ENCODE measurements around the gene CYP27B1.
"Not testable (repeated sequence)": the region's sequence is repeated elsewhere in the genome, so short reads cannot be mapped to it uniquely, and the experiment has no call there.

Gene CYP27B1

DNA sequence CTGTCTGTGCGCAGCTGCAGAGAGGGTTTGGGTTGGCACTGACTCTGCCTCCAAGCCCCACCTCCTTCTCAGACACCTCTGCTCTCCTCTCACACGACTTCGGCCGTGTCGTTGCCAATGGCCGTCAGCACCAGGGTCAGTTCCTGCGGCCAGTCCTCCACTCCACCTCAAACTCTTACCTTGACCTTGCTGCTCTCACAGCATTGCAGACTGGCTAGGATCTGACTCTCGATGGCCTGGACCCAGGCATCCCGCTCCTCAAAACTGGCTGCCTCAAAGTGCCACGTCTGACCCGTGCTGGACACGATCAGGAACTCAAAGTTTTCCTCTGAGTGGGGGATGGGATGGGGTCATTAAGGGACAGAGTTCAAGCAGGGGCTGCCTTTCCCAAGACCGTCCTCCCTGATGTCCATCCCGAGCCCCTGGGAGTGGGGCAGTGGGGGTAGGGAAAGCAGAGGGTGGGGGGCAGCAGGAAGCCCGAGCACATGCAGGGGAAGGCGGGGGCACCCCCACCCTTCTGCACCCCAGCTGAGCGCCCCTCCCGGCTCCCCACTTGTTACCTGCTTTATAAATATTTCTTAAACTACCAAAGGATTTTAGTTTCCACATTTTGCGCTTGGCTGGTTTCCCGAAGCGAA is 39.0 kb downstream of the CYP27B1 start:
- no peak for DNase-seq (ENCODE audit: low read depth)
- H3K4me3 ChIP-seq (ENCODE audit: low read depth, low read length): no peak overlapping the region

DNA sequence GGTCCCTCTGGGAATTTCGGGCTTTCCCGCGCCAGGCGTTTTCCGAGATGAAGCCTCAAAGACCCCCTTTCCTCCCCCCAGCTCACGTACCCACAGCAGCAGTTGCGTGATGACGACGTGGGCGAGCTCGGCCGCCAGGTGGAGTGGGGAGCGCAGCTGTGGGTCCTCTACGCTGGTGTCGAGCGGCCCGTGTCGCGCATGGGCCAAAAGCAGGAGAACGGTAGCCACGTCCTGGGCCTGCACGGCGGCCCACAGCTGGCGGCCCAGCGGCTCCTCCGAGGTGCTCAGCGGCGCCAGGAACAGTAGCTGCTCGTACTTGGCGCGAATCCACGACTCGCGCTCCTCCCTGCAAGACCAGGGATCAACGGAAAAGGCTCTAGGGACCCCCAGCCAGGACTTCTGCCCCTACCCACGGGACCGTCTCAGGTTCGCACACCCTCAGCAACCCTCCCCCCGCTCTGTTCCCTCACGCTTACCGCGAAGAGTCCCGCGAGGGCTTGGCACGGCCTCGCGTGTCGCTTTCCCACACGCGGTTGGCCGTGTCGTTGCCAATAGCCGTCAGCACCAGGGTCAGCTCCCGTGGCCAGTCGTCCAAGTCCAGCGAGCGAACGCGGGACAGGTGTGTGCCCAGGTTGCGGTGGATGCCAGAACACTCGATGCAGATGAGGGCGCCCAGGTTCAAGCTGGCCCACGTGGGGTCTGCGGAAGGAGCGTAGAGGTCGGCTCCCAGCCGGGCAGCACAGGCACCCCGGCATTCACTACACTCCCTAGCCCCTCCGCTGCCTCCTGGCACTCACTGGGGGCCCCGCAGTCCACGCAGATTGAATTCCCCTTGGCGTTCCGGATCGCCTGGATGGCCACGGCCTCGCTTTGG is 39.8 kb downstream of the CYP27B1 start:
- H3K4me3 ChIP-seq (ENCODE audit: low read depth, low read length): peak overlapping the region; percentile 63
- DNase-seq (ENCODE audit: low read depth): no peak

- no peak for DNase-seq (ENCODE audit: low read depth)
- H3K4me3 ChIP-seq (ENCODE audit: low read depth, low read length): peak overlapping the region; percentile 63
Measured at GRCh38 chr12:57726151-57726883, 40.6 kb downstream of the CYP27B1 start.

DNA sequence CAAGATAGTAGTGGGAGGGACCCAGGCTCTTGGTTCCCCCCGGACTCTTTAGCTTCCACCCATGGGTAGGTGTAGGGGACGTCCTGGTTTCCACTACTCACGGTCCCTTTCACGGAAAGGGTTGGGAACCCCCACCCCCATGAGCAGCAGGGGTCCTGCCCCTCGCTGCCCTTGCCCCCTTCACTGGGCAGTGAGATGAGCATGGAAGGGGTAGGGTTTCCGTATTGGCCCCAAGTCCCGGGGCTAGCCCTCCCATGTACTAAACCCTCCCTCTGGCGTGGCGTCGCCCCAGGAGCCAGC is 41.1 kb downstream of the CYP27B1 start:
- H3K4me3 ChIP-seq (ENCODE audit: low read depth, low read length): peak overlapping the region; percentile 63
- no peak for DNase-seq (ENCODE audit: low read depth)

GRCh38 chr12:57724936-57725740 is 41.7 kb downstream of the CYP27B1 start:
- no peak overlapping the region for H3K4me3 ChIP-seq (ENCODE audit: low read depth, low read length)
- DNase-seq (ENCODE audit: low read depth): no peak

DNA sequence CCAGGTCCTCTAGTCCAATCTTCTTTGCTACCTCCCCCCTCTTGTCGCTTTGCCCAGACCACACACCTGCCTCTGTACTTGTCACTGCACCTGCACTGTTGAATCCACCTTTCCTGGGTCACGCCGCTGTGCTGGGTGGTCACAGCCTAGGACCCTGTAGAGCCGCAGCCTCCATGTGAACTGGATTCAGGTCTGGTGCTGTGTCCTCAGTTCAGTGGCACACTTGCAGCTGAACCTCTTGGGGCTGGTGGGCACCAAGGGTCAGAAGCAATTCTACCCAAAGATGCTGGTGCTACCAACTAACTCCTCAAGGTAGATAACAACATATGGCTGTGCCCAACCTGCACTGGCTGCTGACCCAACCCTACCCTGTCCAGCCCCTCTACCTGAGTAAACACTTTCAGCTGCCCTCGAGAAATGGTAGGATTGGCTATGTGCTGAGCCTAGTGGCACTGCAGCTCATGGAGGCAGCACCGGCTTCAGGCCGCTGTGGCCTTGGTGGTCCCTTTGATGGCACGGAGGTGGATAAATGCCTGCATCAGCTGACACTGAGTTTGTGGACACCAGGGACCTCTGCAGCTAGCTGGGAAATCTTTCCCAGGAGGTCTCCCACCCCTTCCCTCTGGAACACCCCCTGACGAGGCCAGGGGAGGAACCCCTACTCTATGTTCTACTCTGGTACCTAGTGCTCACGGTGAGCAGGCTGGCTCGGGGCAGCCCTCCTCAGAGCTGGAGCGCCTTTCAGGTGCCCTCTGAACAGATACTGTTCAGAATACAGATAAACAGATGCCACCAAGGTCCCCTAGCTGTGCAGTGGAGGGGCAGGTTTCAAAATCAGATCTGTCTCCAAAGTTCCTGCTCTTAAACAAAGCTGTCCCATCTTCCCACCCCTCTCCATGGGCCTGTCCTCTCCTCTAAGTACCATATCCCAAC is 42.6 kb downstream of the CYP27B1 start:
- no peak overlapping the region for H3K4me3 ChIP-seq (ENCODE audit: low read depth, low read length)
- no peak for DNase-seq (ENCODE audit: low read depth)

DNA sequence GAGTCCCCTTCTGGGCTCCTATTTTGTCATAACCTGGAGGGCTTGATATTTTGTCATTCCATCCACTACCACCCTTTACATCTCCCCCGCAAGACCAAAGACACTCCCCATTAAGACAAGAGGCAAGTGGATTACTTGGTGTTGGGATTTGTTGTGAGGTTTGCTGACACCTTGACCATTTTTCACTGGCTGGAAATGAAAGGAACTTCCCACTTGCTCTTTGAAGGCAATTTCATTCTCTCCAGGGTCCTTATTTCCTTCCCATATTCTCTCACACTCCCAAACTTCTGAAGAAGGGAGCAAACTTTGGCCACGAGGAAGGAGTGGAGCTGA is 43.3 kb downstream of the CYP27B1 start:
- DNase-seq (ENCODE audit: low read depth): no peak
- no peak overlapping the region for H3K4me3 ChIP-seq (ENCODE audit: low read depth, low read length)

DNA sequence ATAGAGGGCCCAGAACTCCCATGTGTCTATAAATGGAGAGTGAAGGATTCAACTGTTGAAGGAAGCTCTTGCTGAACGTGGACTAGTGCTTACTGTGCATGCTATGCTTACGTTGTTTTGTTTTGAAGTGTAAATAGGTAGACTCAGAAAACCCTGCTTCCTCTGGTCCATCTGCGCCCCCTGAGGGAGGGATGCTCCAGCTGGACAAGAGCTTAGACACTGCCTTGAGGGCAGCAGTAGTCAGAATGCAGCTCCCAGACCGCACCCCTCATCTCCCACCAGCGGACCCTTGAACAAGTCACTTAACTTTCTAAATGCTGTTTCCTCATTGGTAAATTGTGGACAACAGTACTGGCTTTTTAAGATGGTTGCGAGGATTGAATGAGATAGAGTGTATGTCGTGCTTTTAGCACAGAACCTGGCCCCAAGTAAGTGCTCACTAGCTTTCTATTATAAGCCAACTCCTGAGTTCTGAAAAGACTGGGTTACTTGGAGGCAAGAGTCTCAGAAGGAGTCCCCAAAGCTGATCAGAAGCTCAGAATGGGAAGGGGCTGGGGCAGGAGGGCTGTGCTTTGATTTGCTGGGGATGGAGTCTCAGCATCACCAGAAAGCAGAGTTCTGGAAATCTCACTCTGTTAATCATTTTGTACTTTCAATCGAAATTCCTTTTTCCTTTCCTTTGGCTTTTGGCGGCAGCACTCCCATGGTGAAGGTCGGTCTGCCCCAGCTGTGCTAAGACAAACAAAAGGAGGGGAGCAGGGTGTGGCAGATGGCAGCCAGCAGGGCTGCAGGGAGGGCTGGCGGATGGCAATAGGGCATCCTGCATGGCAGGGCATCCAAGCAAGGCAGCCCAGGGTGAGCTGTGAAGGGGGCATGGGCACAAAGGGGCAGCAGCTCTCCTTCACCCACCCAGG is 43.9 kb downstream of the CYP27B1 start:
- no peak for DNase-seq (ENCODE audit: low read depth)
- H3K4me3 ChIP-seq (ENCODE audit: low read depth, low read length): no peak overlapping the region

DNA sequence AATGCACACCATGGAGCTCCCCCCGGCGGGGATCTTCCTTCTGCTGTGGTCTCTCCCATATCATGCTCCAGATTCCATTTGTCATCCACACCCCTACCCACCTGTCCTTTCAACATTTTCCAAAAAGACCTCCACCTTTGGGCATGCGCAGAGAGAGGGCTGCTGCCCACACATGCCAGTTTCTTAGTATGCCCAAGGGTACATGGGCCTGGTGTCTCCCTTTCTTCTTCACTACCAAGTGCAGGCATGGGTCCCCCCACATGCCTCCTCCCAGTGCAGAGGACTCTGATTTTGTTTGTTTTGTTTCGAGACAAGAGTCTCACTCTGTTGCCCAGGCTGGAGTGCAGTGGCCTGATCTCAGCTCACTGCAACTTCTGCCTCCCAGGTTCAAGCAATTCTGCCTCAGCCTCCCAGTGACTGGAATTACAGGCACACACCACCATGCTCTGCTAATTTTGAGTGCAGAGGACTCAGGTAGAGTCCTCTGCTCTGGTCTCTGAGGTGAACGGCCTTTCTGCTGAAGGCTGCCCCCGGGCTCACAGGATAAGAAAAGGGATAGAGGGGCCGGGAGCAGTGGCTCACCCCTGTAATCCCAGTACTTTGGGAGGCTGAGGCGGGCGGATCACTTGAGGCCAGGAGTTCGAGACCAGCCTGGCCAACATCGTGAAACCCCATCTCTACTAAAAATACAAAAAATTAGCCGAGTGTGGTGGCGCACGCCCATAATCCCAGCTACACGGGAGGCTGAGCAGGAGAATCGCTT is 44.9 kb downstream of the CYP27B1 start:
- not testable (repeated sequence) for H3K4me3 ChIP-seq (ENCODE audit: low read depth, low read length); DNase-seq (ENCODE audit: low read depth)

- DNase-seq (ENCODE audit: low read depth): no peak
- no peak overlapping the region for H3K4me3 ChIP-seq (ENCODE audit: low read depth, low read length)
Measured at GRCh38 chr12:57720606-57721595, 46.0 kb downstream of the CYP27B1 start.

DNA sequence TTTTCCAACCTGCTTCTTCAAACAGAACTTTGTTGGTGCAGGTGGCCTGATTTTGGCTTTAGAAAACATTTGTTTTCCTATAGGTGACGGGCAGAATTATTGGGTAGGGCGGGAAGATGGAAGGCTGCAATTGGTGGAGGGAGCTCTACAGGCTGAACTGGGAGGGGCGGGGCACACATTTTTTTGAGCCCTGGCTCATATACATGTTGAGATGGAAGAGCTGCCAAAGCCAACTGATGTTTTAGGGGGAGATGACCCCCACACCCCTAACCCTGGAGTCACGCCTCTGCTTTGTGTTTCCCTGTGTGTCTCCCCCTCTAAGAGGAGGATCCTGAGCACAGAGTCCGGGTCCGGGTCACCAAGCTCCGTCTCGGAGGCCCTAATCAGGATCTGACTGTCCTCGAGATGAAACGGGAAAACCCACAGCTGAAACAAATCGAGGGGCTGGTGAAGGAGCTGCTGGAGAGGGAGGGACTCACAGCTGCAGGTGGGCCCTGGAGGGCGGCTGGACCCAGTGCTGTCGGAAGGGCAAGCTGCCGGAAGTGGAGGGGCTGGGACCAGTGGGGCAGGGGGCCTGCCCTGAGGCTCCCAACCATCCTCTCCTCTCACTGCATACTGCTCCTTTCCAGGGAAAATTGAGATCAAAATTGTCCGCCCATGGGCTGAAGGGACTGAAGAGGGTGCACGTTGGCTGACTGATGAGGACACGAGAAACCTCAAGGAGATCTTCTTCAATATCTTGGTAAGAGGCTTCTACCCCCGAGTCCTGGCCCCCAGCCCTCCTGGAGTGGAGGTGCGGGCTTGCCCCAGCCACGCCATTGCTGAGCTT is 46.9 kb downstream of the CYP27B1 start:
- DNase-seq (ENCODE audit: low read depth): no peak

DNA sequence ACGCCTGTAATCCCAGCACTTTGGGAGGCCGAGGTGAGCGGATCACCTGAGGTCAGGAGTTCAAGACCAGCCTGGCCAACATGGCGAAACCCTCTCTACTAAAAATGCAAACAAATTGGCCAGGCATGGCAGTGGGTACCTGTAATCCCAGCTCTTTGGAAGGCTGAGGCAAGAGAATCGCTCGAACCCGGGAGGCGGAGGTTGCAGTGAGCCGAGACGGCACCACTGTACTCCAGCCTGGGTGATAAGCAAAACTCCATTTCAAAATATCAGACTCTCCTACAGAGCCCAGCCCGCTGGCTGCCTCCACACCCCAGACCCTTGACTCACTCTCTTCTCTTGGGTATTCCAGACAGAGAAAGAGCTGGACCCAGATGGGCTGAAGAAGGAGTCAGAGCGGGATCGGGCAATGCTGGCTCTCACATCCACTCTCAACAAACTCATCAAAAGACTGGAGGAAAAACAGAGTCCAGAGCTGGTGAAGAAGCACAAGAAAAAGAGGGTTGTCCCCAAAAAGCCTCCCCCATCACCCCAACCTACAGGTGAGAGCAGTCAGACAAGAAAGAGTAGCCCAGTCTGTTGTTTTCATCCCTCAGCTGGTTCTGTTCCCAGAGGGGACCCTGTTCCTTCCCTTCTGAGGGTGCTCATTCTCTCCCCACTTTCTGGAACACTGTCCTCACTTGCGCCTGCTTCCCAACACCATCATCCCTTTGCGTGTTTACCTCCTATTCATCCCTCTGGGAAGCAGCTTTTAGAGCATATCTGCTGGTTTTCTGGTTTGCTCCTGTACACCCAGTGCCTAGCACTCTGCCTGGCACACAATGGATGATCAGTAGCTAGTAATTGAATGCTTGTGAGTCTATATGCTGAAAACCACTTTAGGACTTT is 48.0 kb downstream of the CYP27B1 start:
- DNase-seq (ENCODE audit: low read depth): no peak
- H3K4me3 ChIP-seq (ENCODE audit: low read depth, low read length): no peak overlapping the region

More for the DNA sequence above, 46.9 kb downstream of the CYP27B1 start:
- no peak overlapping the region for H3K4me3 ChIP-seq (ENCODE audit: low read depth, low read length)

GRCh38 chr12:57717846-57718640 is 48.8 kb downstream of the CYP27B1 start:
- no peak overlapping the region for H3K4me3 ChIP-seq (ENCODE audit: low read depth, low read length)
- DNase-seq (ENCODE audit: low read depth): no peak
